Stomach (tissue), 4 donors: ENCODE measurements around the gene PGPEP1.

Source experiments
- EP300 ChIP-seq: sonication (generic); formaldehyde crosslinking; IDR thresholded peaks from one replicate; pipeline ENCODE4 v1.6.1; 2017; ENCODE audit warnings: antibody characterized with exemption
- POLR2A ChIP-seq, 4 donors: fragments of 450-650 bp; IDR thresholded peaks; one replicate each; pipeline ENCODE4 v1.6.1; 2016; ENCODE audit warnings: antibody characterized with exemption in 4 of 4, control low read depth in 2 of 4, mild to moderate bottlenecking in 1 of 4, moderate library complexity in 1 of 4
- POLR2AphosphoS5 ChIP-seq, 3 donors: sonication (generic); formaldehyde crosslinking; IDR thresholded peaks; one replicate each; pipeline ENCODE4 v1.6.1; 2016; ENCODE audit warnings: antibody characterized with exemption in 3 of 3
- TF ChIP-seq, protein P1 (sequence below), 7 experiments: fragments of 450-650 bp in 4 of 7; fragments of 200-600 bp in 3 of 7; sonication (generic) in 3 of 7; IDR thresholded peaks; one replicate each; pipeline ENCODE4 v1.5.1; 2016 to 2019; ENCODE audit warnings: antibody characterized with exemption in 7 of 7, control low read depth in 2 of 7, mild to moderate bottlenecking in 1 of 7

DNA sequence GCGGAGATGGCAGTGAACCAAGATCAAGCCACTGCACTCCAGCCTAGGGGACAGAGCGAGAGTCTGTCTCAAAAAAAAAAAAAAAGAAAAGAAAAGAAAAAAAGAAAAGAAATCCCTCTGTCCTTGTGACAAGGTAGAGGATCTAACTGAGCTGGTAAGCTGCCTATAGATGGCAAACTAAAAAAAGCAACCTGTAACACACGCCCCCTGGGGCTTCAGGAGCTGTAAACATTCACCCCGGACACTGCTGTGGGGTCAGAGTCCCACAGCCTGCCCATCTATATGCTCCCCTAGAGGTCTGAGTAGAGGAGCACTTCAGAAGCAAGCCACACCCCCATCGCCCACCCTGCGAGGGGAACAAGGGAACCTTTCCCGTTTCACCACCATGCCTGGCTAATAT is 4.3 kb upstream of the PGPEP1 start:
- TF ChIP-seq, protein P1, sequence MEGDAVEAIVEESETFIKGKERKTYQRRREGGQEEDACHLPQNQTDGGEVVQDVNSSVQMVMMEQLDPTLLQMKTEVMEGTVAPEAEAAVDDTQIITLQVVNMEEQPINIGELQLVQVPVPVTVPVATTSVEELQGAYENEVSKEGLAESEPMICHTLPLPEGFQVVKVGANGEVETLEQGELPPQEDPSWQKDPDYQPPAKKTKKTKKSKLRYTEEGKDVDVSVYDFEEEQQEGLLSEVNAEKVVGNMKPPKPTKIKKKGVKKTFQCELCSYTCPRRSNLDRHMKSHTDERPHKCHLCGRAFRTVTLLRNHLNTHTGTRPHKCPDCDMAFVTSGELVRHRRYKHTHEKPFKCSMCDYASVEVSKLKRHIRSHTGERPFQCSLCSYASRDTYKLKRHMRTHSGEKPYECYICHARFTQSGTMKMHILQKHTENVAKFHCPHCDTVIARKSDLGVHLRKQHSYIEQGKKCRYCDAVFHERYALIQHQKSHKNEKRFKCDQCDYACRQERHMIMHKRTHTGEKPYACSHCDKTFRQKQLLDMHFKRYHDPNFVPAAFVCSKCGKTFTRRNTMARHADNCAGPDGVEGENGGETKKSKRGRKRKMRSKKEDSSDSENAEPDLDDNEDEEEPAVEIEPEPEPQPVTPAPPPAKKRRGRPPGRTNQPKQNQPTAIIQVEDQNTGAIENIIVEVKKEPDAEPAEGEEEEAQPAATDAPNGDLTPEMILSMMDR (IDR thresholded peaks at IDR 0.05): no peak
- TF ChIP-seq EP300 (no peak), POLR2A (IDR thresholded peaks at IDR 0.05) (no peak), POLR2AphosphoS5 (IDR thresholded peaks at IDR 0.05) (no peak)
